GF-D8 (cell line): ENCODE measurements around the gene PAFAH1B2.
"Not testable (repeated sequence)": the region's sequence is repeated elsewhere in the genome, so short reads cannot be mapped to it uniquely, and the experiment has no call there.

ENCODE experiments used
- DNase-seq: peaks from one replicate; lab custom pipeline; 2025; lab: John Stamatoyannopoulos, UW

The PAFAH1B2 gene

GRCh38 chr11:117202386-117203068, 58.4 kb downstream of the PAFAH1B2 start:
- no peak for DNase-seq

GRCh38 chr11:117203069-117203407, 59.0 kb downstream of the PAFAH1B2 start:
- DNase-seq, result no peak

GRCh38 chr11:117204283-117205080, 60.4 kb downstream of the PAFAH1B2 start:
- no peak for DNase-seq

GRCh38 chr11:117205211-117205818, 61.2 kb downstream of the PAFAH1B2 start:
- no peak for DNase-seq

DNA sequence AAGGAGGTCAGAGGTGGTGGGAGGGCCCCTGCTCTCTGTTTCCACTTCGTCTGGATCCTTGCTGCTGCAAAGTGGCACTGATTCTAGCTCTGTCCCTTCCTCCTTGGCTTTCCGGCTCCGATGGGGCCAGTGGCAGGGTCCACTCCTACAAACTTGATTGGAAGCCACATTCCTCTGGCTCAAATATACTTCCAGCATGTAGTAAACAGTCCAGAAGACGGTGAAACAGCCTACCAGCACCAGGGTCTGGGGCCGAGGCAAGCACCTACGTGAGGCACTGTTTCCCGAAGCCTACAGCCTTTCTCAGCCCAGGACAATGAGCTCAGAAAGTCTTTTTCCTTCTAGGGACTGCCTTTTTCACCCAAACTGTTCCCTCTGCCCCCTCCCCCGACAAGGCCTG, 62.0 kb downstream of the PAFAH1B2 start:
- not testable (repeated sequence) for DNase-seq

DNA sequence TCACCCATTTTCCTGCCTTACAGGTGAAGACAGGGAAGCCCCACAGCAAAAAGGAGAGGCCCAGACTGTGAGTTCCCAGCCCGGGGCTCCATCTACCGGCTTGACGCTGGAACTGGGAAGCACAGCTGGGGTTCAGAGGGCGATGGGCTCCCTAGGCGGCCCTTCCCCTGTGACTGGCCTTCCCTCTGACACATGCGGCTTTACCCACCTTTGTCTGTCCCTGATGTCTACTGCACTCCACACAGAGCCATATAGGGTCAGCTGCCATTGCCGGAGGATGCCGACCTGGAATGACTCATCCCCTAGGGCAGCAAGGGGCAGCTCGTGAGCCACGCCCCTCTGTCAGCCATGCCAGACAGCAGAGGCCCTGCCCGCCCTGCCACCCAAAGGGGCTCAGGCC, 62.8 kb downstream of the PAFAH1B2 start:
- not testable (repeated sequence) for DNase-seq

GRCh38 chr11:117207481-117207880, 63.4 kb downstream of the PAFAH1B2 start:
- DNase-seq, result not testable (repeated sequence)

GRCh38 chr11:117208710-117209109, 64.6 kb downstream of the PAFAH1B2 start:
- not testable (repeated sequence) for DNase-seq

DNA sequence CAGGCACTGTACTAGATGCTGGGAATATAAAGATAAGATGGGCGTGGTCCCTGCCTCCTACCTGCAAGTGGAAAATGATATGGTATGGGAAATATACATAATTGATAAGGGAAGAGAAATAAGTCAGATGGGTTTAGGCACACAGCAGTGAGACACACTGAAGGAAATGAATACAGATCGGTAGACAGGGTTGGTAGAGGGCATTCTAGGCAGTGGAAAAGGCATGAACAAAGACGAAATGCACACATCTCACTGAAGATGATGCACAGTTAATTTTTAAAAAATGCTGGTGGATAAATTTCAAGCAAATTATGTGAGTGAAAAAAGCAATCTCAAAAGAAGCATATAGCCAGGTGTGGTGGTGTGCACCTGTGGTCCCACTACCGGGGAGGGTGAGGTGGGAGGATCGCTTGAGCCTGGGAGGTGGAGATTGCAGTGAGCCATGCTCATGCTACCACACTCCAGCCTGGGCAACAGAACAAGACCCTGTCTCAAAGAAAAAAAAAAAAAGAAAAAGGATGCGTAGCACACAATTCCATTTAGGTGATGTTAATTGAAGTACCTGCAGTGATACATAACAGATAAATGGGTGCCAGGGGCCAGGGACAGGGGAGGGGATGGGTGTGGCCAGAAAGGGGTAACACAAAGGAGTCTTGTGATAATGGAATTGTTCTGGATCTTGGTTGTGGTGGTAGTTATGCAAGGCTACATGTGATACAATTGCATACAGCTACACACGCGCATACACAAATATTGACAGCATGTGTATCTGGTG, 65.5 kb downstream of the PAFAH1B2 start:
- not testable (repeated sequence) for DNase-seq

DNA sequence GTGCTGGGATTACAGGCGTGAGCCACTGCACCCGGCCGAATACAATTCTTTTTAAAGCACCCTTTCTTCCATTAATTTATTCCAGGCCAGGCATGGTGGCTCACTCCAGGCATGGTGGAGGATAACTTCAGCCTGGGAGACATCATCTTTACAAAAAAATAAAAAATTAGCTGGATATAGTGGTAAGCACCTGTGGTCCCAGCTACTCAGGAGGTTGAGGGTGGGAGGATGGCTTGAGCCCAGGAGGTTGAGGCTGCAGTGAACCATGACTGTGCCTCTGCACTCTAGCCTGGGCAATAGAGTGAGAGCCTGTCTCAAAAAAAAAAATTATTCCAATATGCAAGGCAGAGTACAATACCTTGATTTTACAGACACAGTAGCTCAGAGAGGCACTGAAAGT, 66.5 kb downstream of the PAFAH1B2 start:
- no peak for DNase-seq

GRCh38 chr11:117212697-117213355, 68.7 kb downstream of the PAFAH1B2 start:
- no peak for DNase-seq

DNA sequence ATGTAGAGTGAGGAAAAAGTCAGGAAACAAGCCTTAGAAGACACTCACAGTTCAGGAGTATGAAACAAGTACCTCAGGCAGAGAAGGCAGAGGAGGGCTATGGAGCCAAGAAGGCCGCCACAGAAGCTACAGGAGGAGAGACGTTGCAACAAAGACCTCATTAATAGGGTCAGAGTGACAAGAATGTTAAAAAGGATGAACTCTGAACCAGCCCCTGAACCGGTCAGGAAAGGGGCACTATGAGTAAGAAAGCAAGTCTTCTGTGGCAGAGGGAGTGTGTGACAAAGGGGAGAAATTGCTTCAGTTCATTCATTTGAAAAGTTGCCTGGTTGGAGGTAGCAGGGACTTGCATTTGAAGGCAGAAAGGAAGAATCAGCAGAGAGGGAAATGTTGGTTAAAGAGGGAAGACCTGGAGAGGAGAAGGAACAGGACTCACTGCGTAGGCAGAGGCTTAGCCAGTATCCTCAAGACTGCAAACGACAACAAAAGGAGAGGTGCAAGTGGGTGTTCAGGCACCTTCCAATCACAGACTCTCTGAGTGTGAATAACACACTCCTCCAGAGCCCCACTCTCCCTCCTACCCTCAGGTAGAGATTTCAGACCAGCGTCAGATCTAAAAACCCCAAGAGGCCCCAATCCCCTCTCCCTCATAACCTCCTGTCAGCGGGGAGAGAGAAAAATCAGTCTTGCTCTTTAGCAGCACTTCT, 70.5 kb downstream of the PAFAH1B2 start:
- DNase-seq, result no peak

DNA sequence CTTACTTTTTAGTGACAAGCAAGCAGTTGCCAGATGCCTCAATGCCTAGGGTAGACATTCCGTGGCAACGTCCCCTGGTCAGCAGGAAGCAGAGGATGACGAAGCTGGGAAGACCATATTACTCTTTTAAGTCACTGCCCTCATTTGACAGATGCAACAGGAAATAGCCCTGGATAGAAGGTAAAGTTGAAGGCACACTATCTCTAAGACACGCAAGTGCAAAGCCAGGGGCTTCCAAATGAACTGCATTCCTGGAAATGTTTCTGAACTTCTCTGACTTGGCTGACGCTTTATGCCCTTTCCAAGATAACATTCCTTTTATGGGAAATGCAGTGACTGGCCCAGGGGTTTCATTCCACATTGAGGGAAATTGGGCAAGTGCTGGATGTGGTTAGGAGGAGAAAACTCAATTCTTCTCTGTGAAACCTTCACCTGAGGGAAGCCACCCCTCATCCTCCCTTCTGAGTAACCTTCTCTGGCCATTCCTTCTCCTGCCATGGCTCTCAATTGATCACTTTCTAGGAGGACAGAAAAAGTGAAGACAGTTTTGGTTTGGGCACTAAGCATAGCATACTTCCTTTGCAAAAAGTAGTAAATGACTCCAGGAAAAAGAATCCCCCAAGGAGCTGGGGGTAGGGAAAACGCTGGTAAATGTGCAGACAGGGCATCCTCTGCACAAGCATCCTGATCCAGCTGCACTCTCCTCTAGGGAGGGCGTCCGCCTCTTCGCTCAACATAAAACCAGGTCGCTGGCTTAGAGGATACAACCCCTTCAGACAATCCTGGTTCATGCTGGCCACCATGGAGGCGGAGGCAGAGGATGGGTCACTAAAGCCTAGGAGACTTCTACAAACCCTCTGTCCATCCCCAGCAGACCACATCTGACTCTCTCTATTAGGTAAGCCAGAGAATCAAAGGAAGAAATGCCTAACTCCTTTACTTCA, 73.3 kb downstream of the PAFAH1B2 start:
- DNase-seq, result no peak

GRCh38 chr11:117218133-117218915, 74.2 kb downstream of the PAFAH1B2 start:
- DNase-seq, result no peak

GRCh38 chr11:117219001-117219400, 74.9 kb downstream of the PAFAH1B2 start:
- DNase-seq, result no peak

GRCh38 chr11:117219455-117219854, 75.4 kb downstream of the PAFAH1B2 start:
- no peak for DNase-seq

- DNase-seq, result no peak
Observed at GRCh38 chr11:117219995-117220394, 75.9 kb downstream of the PAFAH1B2 start.

- DNase-seq, result no peak
Observed at GRCh38 chr11:117220568-117220967, 76.5 kb downstream of the PAFAH1B2 start.
